Stimulated activated CD4-positive, alpha-beta T cell treated with anti-CD3 and anti-CD28 coated beads, Interleukin-15, amount 100 ng/mL, for 1 hour (primary cell): ENCODE results near the gene YRDC.

Source experiments
- DNase-seq, 2 donors: peaks; one replicate each; pipeline ENCODE4 v3.0.0-alpha.2; 2020; ENCODE audit warnings: low read depth in 1 of 2, low spot score in 1 of 2

The YRDC gene

GRCh38 chr1:37822906-37823815 is 15.2 kb upstream of the YRDC start:
- DNase-seq = no peak

- no peak for DNase-seq
Measured at GRCh38 chr1:37821481-37821880, 13.5 kb upstream of the YRDC start.

GRCh38 chr1:37817481-37817880 is 9.5 kb upstream of the YRDC start:
- DNase-seq = no peak

- DNase-seq = no peak
Measured at GRCh38 chr1:37814252-37814651, 6.2 kb upstream of the YRDC start.

- DNase-seq = no peak
Measured at GRCh38 chr1:37813529-37814145, 5.6 kb upstream of the YRDC start.

- peak; percentile 39 to 44 for DNase-seq
Measured at GRCh38 chr1:37811027-37811655, 3.1 kb upstream of the YRDC start.

- no peak for DNase-seq
Measured at GRCh38 chr1:37809942-37810341, 1.9 kb upstream of the YRDC start.

GRCh38 chr1:37808369-37809319 is 636 bp upstream of the YRDC start:
- no peak for DNase-seq

- DNase-seq = no peak
Measured at GRCh38 chr1:37807220-37807554, 821 bp downstream of the YRDC start.

- DNase-seq = no peak
Measured at GRCh38 chr1:37802439-37802838, 5.6 kb downstream of the YRDC start.

GRCh38 chr1:37797750-37798345 is 10.2 kb downstream of the YRDC start:
- DNase-seq = no peak

GRCh38 chr1:37795340-37796125 is 12.5 kb downstream of the YRDC start:
- peak in 1 of 2 donors; percentile 25 for DNase-seq

- no peak for DNase-seq
Measured at GRCh38 chr1:37794372-37795339, 13.4 kb downstream of the YRDC start.

GRCh38 chr1:37793773-37794371 is 14.1 kb downstream of the YRDC start, which contains the start of gene MANEAL:
Gene MANEAL, plus strand, starts transcription at chr1:37793847. Its CDS starts 336 bp downstream, at chr1:37794183.
- no peak for DNase-seq

- no peak for DNase-seq
Measured at GRCh38 chr1:37792943-37793686, 14.9 kb downstream of the YRDC start.

- no peak for DNase-seq
Measured at GRCh38 chr1:37782491-37782890, 25.5 kb downstream of the YRDC start.

- DNase-seq = no peak
Measured at GRCh38 chr1:37778654-37779053, 29.4 kb downstream of the YRDC start.
